Right lung (tissue), 10 donors: ENCODE results near the gene C2CD4A. TPM values are rescaled to one million over a fixed set of nuclear protein-coding genes. Genes with fewer than 3 reads are reported as not detected.
"Not testable (repeated sequence)": the region's sequence is repeated elsewhere in the genome, so short reads cannot be mapped to it uniquely, and the experiment has no call there.

Experiments used
- DNase-seq, 2 donors: peaks; one replicate each; pipeline ENCODE4 v3.0.0-alpha.2; 2013
- long read RNA-seq, 8 donors: transcript quantifications; one replicate each; lab custom pipeline, GENCODE V29; 2026
- polyA plus RNA-seq, 5 donors: library from polyadenylated mRNA; unstranded; fragments of 120-200 nt; gene quantifications; one replicate each; pipeline versions ENCODE4 v1.2.1 to v1.2.3, GENCODE V29; 2013; ENCODE audit warnings: inconsistent platforms in 1 of 5, low replicate concordance in 1 of 5; ENCODE audit not compliant: insufficient read length in 5 of 5, insufficient read depth in 1 of 5

The C2CD4A gene
- under 1 TPM in 4 of 5 donors, not detected in 1; 0.04 to 0.09 (median 0.06) TPM for polyA plus RNA-seq
- long read RNA-seq, donor 1: 0 reads
- long read RNA-seq, donor 2: 0 reads
- long read RNA-seq, donor 3: 0 reads
- long read RNA-seq, donor 4: 0 reads
- long read RNA-seq, donor 5: 0 reads
- long read RNA-seq, donor 6: 0 reads
- long read RNA-seq, donor 7: 0 reads
- long read RNA-seq, donor 8: 0 reads

- peak in 1 of 2 donors; percentile 50 for DNase-seq
Observed at GRCh38 chr15:62066663-62067447, at the start of gene C2CD4A. C2CD4A (plus strand) TSS chr15:62066977; CDS start chr15:62067614, 637 bp downstream.

- no peak for DNase-seq
Observed at GRCh38 chr15:62020576-62021160, 46.1 kb upstream of the C2CD4A start.

- no peak for DNase-seq
Observed at GRCh38 chr15:62021991-62022600, 44.7 kb upstream of the C2CD4A start.

GRCh38 chr15:62026487-62027262, 40.1 kb upstream of the C2CD4A start:
- no peak for DNase-seq

GRCh38 chr15:62027263-62027565, 39.6 kb upstream of the C2CD4A start:
- no peak for DNase-seq

- no peak for DNase-seq
Observed at GRCh38 chr15:62027916-62028315, 38.9 kb upstream of the C2CD4A start.

GRCh38 chr15:62035256-62035924, 31.4 kb upstream of the C2CD4A start:
- no peak for DNase-seq

- DNase-seq: no peak
Observed at GRCh38 chr15:62046078-62046743, 20.6 kb upstream of the C2CD4A start.

- DNase-seq: no peak
Observed at GRCh38 chr15:62047282-62047827, 19.4 kb upstream of the C2CD4A start.

- not testable (repeated sequence) for DNase-seq
Observed at GRCh38 chr15:62048254-62048653, 18.5 kb upstream of the C2CD4A start.

GRCh38 chr15:62050115-62050514, 16.7 kb upstream of the C2CD4A start:
- no peak for DNase-seq

- DNase-seq: no peak
Observed at GRCh38 chr15:62051166-62051565, 15.6 kb upstream of the C2CD4A start.

GRCh38 chr15:62052713-62053112, 14.1 kb upstream of the C2CD4A start:
- no peak for DNase-seq

- DNase-seq: no peak
Observed at GRCh38 chr15:62053439-62054085, 13.2 kb upstream of the C2CD4A start.

- no peak for DNase-seq
Observed at GRCh38 chr15:62054979-62055378, 11.8 kb upstream of the C2CD4A start.

- DNase-seq: no peak
Observed at GRCh38 chr15:62057341-62057980, 9.3 kb upstream of the C2CD4A start.

- no peak for DNase-seq
Observed at GRCh38 chr15:62058327-62059028, 8.3 kb upstream of the C2CD4A start.

- no peak for DNase-seq
Observed at GRCh38 chr15:62059108-62059815, 7.5 kb upstream of the C2CD4A start.
